Smooth muscle cell (in vitro differentiated cells): ENCODE results near the gene IL17RD. TPM values are rescaled to one million over a fixed set of nuclear protein-coding genes. Genes with fewer than 3 reads are reported as not detected.

Experiments used
- DNase-seq: peaks from one replicate; lab custom pipeline; 2025; ENCODE audit not compliant: unreplicated experiment; lab: John Stamatoyannopoulos, UW
- H2AFZ ChIP-seq: fragments of 200-600 bp; sonication (generic); 2 replicates; pipeline ENCODE4 v1.6.0; 2016; ENCODE audit warnings: antibody characterized with exemption, low read depth, mild to moderate bottlenecking
- H3F3A ChIP-seq: fragments of 200-600 bp; sonication (generic); 2 replicates; pipeline ENCODE4 v1.6.0; 2017; ENCODE audit warnings: antibody characterized with exemption, low read depth
- H3K27ac ChIP-seq: fragments of 200-600 bp; sonication (generic); 2 replicates; pipeline ENCODE4 v1.5.1; 2016; ENCODE audit warnings: low read depth, mild to moderate bottlenecking
- H3K27me3 ChIP-seq: fragments of 200-600 bp; sonication (generic); 2 replicates; pipeline ENCODE4 v1.6.1; 2016; ENCODE audit warnings: low read depth, mild to moderate bottlenecking
- H3K36me3 ChIP-seq: fragments of 200-600 bp; sonication (generic); 2 replicates; pipeline ENCODE4 v1.5.1; 2016; ENCODE audit warnings: low read depth
- H3K4me1 ChIP-seq: fragments of 200-600 bp; sonication (generic); 2 replicates; pipeline ENCODE4 v1.5.1; 2016; ENCODE audit warnings: low read depth
- H3K4me2 ChIP-seq: fragments of 200-600 bp; sonication (generic); 2 replicates; pipeline ENCODE4 v1.6.0; 2016; ENCODE audit warnings: mild to moderate bottlenecking
- H3K4me3 ChIP-seq: fragments of 200-600 bp; sonication (generic); 2 replicates; pipeline ENCODE4 v1.5.1; 2016; ENCODE audit warnings: mild to moderate bottlenecking
- H3K79me2 ChIP-seq: fragments of 200-600 bp; sonication (generic); 2 replicates; pipeline ENCODE4 v1.6.0; 2016; ENCODE audit warnings: low read depth, mild to moderate bottlenecking
- H3K9ac ChIP-seq: fragments of 200-600 bp; sonication (generic); 2 replicates; pipeline ENCODE4 v1.6.0; 2016; ENCODE audit warnings: low read depth
- H3K9me3 ChIP-seq: fragments of 200-600 bp; sonication (generic); replicated peaks from 2 replicates; pipeline ENCODE4 v1.5.1; 2016; ENCODE audit warnings: low read depth
- H4K20me1 ChIP-seq: fragments of 200-600 bp; sonication (generic); 2 replicates; pipeline ENCODE4 v1.6.0; 2016; ENCODE audit warnings: low read depth
- CTCF ChIP-seq: fragments of 200-600 bp; sonication (generic); IDR thresholded peaks from 2 replicates; pipeline ENCODE4 v1.5.1; 2017; ENCODE audit warnings: borderline replicate concordance, mild to moderate bottlenecking, antibody characterized with exemption; ENCODE audit not compliant: insufficient read depth, poor library complexity, severe bottlenecking
- WGBS: methylation state at CpG from one replicate; pipeline ENCODE4 v1.1.7; 2016; ENCODE audit warnings: low lambda C conversion rate; 5-methylcytosine and 5-hydroxymethylcytosine counted together
- polyA plus RNA-seq: library from polyadenylated mRNA; unstranded; fragments of >200 nt; fragmentation: Nextera tagmentation; extraction: Ambion mirVana; gene quantifications from 2 replicates; pipeline ENCODE4 v1.2.1, GENCODE V29; 2016
- total RNA-seq: library from RNA; depleted of rRNA; stranded (reverse); fragments of >200 nt; gene quantifications from 2 replicates; pipeline ENCODE4 v1.2.3, GENCODE V29; 2014

Gene IL17RD
- total and polyA plus RNA-seq, 2 experiments from 2014 or later: 0.59 to 1.9 TPM

GRCh38 chr3:57192028-57192427 lies 26.9 kb upstream of the IL17RD start:
- no peak for DNase-seq
- Histone ChIP-seq H3K9me3 (no peaks in the 10 kb centered on the region), H4K20me1 (no peaks in the 10 kb centered on the region), H3F3A (peaks cover 4% of the 10 kb centered on the region), H3K27ac (no peak overlapping the region), H3K79me2 (no peaks in the 10 kb centered on the region), H3K36me3 (no peaks in the 10 kb centered on the region), H3K9ac (no peak overlapping the region), H3K4me1 (peaks cover 19% of the 10 kb centered on the region), H2AFZ (no peak overlapping the region), H3K27me3 (no peaks in the 10 kb centered on the region), H3K4me3 (no peak overlapping the region), H3K4me2 (no peak overlapping the region)
- TF ChIP-seq CTCF: no peak
- WGBS: 96% methylated on average over 3 of the region's 3 CpGs

GRCh38 chr3:57184526-57184925 lies 19.4 kb upstream of the IL17RD start:
- no peak overlapping the region for H3K27ac ChIP-seq
- no peak for TF ChIP-seq CTCF
- H3K9ac ChIP-seq: no peak overlapping the region
- no peaks in the 10 kb centered on the region for H3K79me2 ChIP-seq
- H3K9me3 ChIP-seq: no peaks in the 10 kb centered on the region
- peaks cover 16% of the 10 kb centered on the region for H3K4me1 ChIP-seq
- no peaks in the 10 kb centered on the region for H3K27me3 ChIP-seq
- DNase-seq: no peak
- H3K4me3 ChIP-seq: no peak overlapping the region
- H3K36me3 ChIP-seq: no peaks in the 10 kb centered on the region
- H2AFZ ChIP-seq: peak overlapping the region; percentile 9
- H4K20me1 ChIP-seq: no peaks in the 10 kb centered on the region
- 21% methylated on average over 6 of the region's 6 CpGs for WGBS
- peak overlapping the region; percentile 67 for H3K4me2 ChIP-seq
- H3F3A ChIP-seq: no peaks in the 10 kb centered on the region

- peak; percentile 36 for TF ChIP-seq CTCF
- Histone ChIP-seq H3K9me3 (no peaks in the 10 kb centered on the region), H3K4me3 (no peak overlapping the region), H3K9ac (no peak overlapping the region), H3K27ac (no peak overlapping the region), H2AFZ (no peak overlapping the region), H3K36me3 (no peaks in the 10 kb centered on the region), H3K4me2 (no peak overlapping the region), H3F3A (no peaks in the 10 kb centered on the region), H4K20me1 (no peaks in the 10 kb centered on the region), H3K4me1 (peaks cover 13% of the 10 kb centered on the region), H3K79me2 (no peaks in the 10 kb centered on the region), H3K27me3 (peaks cover 7% of the 10 kb centered on the region)
- WGBS: 88% methylated on average over 5 of the region's 5 CpGs
- no peak for DNase-seq
These were observed 14.6 kb upstream of the IL17RD start for GRCh38 chr3:57179580-57180410.

- Histone ChIP-seq H3K4me3 (no peak overlapping the region), H3K4me2 (no peak overlapping the region), H2AFZ (no peak overlapping the region), H3K9me3 (no peaks in the 10 kb centered on the region), H3K9ac (no peak overlapping the region), H3K27me3 (peaks cover 7% of the 10 kb centered on the region), H3F3A (no peaks in the 10 kb centered on the region), H3K27ac (no peak overlapping the region), H3K79me2 (no peaks in the 10 kb centered on the region), H3K36me3 (no peaks in the 10 kb centered on the region), H4K20me1 (no peaks in the 10 kb centered on the region), H3K4me1 (peaks cover 5% of the 10 kb centered on the region)
- whole genome bisulfite sequencing: 86% methylated on average over 1 of the region's 1 CpG
- TF ChIP-seq CTCF: no peak
- no peak for DNase-seq
These were observed 10.9 kb upstream of the IL17RD start for GRCh38 chr3:57176045-57176444.
